Natural killer cell treated with Interleukin-12 subunit alpha and Interleukin-12 subunit beta and Interleukin-15 and Interleukin-18, amount 100 ng/mL, for 72 hours (primary cell): Measurements from ENCODE around the gene RMI2. TPM values are rescaled to one million over a fixed set of nuclear protein-coding genes. Genes with fewer than 3 reads are reported as not detected.

ENCODE experiments used
- ATAC-seq, 2 donors: fragments of 150-1000 bp; cut with Tn5 transposase in 1 of 2; sonication (Bioruptor Pico), chemical (Tn5 transposase) in 1 of 2; 2 replicates each; pipeline ENCODE4 v1.10.0; 2021
- DNase-seq: peaks from one replicate; pipeline ENCODE4 v3.0.0; 2022; ENCODE audit warnings: low spot score
- H3K27ac Mint-ChIP-seq, 2 donors: 1 replicate in 1 of 2; 2 replicates in 1 of 2; pipeline ENCODE4 v1.8.0; 2022; ENCODE audit warnings: mixed read lengths in 2 of 2, mild to moderate bottlenecking in 1 of 2, moderate library complexity in 1 of 2
- H3K27me3 Mint-ChIP-seq, 2 donors: 1 replicate in 1 of 2; 2 replicates in 1 of 2; pipeline ENCODE4 v1.8.0; 2022; ENCODE audit warnings: mixed read lengths in 2 of 2
- H3K36me3 Mint-ChIP-seq: one replicate; pipeline ENCODE4 v1.8.0; 2022; ENCODE audit warnings: mixed read lengths
- H3K4me1 Mint-ChIP-seq, 2 donors: 1 replicate in 1 of 2; 2 replicates in 1 of 2; pipeline ENCODE4 v1.8.0; 2022; ENCODE audit warnings: low read depth in 2 of 2, mixed read lengths in 2 of 2, mild to moderate bottlenecking in 1 of 2
- H3K4me3 Mint-ChIP-seq: one replicate; pipeline ENCODE4 v1.8.0; 2022; ENCODE audit warnings: mixed read lengths
- H3K9me3 Mint-ChIP-seq: 2 replicates; pipeline ENCODE4 v1.8.0; 2022; ENCODE audit warnings: mixed read lengths
- total RNA-seq, 2 donors: library from RNA; stranded (reverse); gene quantifications; one replicate each; pipeline ENCODE4 v1.2.3, GENCODE V29; 2022

The RMI2 gene
- total RNA-seq, 2 donors from 2014 or later, result 11.6 to 15.2 TPM

GRCh38 chr16:11328172-11329070, 16.8 kb upstream of the RMI2 start:
- Mint-ChIP-seq H3K4me1 (peaks cover 54 to 59% of the 10 kb centered on the region in 2 donors), H3K4me3 (peak overlapping the region; percentile 95), H3K36me3 (peaks cover 10% of the 10 kb centered on the region), H3K27me3 (peaks cover 8 to 18% of the 10 kb centered on the region in 2 donors), H3K27ac (peak overlapping the region; percentile 98 to 99), H3K9me3 (no peaks in the 10 kb centered on the region)
- DNase-seq (peak; percentile 84), ATAC-seq (peak; percentile 81 to 85)

GRCh38 chr16:11329071-11329491, 16.2 kb upstream of the RMI2 start:
- Mint-ChIP-seq H3K4me1 (peaks cover 54 to 55% of the 10 kb centered on the region in 2 donors), H3K36me3 (peaks cover 10% of the 10 kb centered on the region), H3K9me3 (no peaks in the 10 kb centered on the region), H3K4me3 (peak overlapping the region; percentile 95), H3K27ac (peak overlapping the region; percentile 98 to 99), H3K27me3 (peaks cover 8 to 23% of the 10 kb centered on the region in 2 donors)
- DNase-seq (no peak), ATAC-seq (no peak)

DNA sequence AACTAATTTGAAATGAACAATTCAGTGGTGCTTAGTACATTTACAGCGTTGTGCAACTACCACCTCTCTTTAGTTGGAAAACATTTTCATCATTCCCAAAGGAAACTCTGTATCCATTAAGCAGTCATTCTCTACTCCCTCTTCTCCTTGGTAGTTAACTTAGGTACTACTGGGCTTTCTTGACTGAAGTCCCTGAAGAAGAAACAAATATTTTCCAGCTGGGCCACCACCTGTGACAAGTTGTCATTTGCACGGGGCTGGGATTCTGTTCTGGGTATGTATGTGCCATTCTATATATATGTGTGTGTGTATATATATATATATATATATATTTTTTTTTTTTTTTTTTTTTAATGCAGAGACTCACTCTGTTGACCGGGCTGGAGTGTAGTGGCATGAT, 15.4 kb upstream of the RMI2 start:
- H3K27me3 Mint-ChIP-seq, result peaks cover 8 to 21% of the 10 kb centered on the region in 2 donors
- no peaks in the 10 kb centered on the region for H3K9me3 Mint-ChIP-seq
- DNase-seq (no peak), ATAC-seq (no peak)
- peaks cover 10% of the 10 kb centered on the region for H3K36me3 Mint-ChIP-seq
- H3K4me3 Mint-ChIP-seq, result no peak overlapping the region
- peak overlapping the region; percentile 10 to 99 for H3K27ac Mint-ChIP-seq
- peaks cover 49 to 50% of the 10 kb centered on the region in 2 donors for H3K4me1 Mint-ChIP-seq

DNA sequence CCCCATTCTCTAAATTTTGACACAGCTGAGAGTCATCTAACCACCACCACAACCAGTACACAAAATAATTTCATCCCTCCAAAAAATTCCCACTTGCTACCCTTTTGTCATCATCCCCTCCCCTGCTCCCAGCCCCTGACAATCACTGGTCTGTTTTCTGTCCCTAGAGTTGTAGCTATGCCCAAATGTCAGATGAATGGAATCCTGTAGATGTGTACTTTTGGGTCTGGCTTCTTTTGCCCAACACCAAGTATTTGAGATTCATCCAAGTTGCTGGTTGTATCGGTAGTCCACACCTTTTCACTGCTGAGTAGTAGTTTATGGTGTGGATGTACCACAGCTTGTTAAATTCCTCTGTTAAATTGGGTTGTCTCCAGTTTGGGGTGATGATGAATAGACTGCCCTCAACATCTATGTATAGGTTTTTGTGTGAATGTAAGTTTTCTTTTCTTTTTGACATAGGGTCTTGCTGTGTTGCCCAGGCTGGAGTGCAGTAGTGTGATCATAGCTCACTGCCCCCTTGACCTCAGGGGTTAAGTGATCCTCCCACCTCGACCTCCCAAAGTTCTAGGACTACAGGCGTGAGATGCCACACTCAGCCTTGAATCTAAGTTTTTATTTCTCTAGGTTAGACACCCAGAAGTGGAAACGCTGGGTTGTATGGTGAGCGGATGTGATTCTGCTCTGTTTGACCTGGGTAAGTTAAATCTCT, 14.6 kb upstream of the RMI2 start:
- Mint-ChIP-seq H3K27ac (peak overlapping the region; percentile 10 to 77), H3K4me3 (no peak overlapping the region)

DNA sequence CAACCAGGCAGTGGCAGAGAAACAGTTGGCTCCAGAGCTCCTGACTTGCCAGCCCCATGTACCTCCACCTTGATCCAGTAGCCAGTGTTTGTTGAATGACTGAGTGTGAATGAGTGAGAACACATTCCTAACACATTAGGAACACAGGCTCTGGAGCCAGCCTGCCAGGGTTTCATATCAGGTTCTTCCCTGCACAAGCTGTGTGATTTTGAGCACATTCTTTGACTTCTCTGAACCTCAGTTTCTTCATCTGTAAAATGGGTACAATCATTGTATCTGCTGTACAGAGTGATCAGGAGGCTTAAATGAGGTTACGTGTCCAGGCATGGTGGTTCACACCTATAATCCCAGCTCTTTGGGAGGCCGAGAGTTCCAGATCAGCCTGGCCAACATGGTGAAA, 13.3 kb upstream of the RMI2 start:
- Mint-ChIP-seq H3K27ac (peak overlapping the region in 1 of 2 donors; percentile 77), H3K9me3 (no peaks in the 10 kb centered on the region), H3K27me3 (peaks cover 8 to 19% of the 10 kb centered on the region in 2 donors), H3K36me3 (peaks cover 6% of the 10 kb centered on the region), H3K4me3 (no peak overlapping the region), H3K4me1 (peaks cover 32 to 33% of the 10 kb centered on the region in 2 donors)
- no peak for ATAC-seq
- DNase-seq, result no peak

More for the DNA sequence above, 14.6 kb upstream of the RMI2 start:
- H3K4me1 Mint-ChIP-seq, result peaks cover 41 to 42% of the 10 kb centered on the region in 2 donors
- no peaks in the 10 kb centered on the region for H3K9me3 Mint-ChIP-seq
- ATAC-seq (no peak), DNase-seq (no peak)
- H3K27me3 Mint-ChIP-seq, result peaks cover 8 to 21% of the 10 kb centered on the region in 2 donors
- H3K36me3 Mint-ChIP-seq, result peaks cover 10% of the 10 kb centered on the region

DNA sequence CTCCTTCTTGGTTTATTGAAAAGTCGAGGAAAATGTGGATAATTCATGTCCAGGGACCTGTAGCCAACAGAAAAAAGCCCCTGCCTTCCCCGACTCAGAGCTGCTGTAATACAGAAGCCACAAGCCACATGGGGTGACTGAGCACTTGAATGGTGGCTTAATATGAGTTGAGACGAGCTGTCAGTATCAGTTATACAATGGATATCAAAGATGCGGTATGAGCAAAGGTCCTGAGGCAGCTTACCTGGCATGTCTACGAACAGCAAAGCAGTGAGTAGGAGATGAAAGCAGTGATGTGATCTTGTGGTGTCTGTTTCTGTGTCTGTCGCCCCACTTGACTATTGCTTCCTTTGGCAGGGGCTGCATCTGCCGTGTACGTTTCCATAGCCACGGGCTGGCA, 12.2 kb upstream of the RMI2 start:
- no peak for DNase-seq
- H3K27me3 Mint-ChIP-seq, result peaks cover 8 to 21% of the 10 kb centered on the region in 2 donors
- no peak for ATAC-seq
- peaks cover 4% of the 10 kb centered on the region for H3K36me3 Mint-ChIP-seq
- H3K27ac Mint-ChIP-seq, result no peak overlapping the region
- no peaks in the 10 kb centered on the region for H3K9me3 Mint-ChIP-seq
- peaks cover 22 to 23% of the 10 kb centered on the region in 2 donors for H3K4me1 Mint-ChIP-seq
- H3K4me3 Mint-ChIP-seq, result no peak overlapping the region

- ATAC-seq (no peak), DNase-seq (no peak)
- Mint-ChIP-seq H3K27ac (peak overlapping the region in 1 of 2 donors; percentile 61), H3K4me3 (no peak overlapping the region), H3K9me3 (no peaks in the 10 kb centered on the region), H3K27me3 (peaks cover 8 to 21% of the 10 kb centered on the region in 2 donors), H3K4me1 (peaks cover 15 to 16% of the 10 kb centered on the region in 2 donors), H3K36me3 (no peaks in the 10 kb centered on the region)
Measured at GRCh38 chr16:11333702-11334101, 11.6 kb upstream of the RMI2 start.

GRCh38 chr16:11334831-11335404, 10.3 kb upstream of the RMI2 start:
- no peak overlapping the region for H3K27ac Mint-ChIP-seq
- H3K36me3 Mint-ChIP-seq, result no peaks in the 10 kb centered on the region
- no peaks in the 10 kb centered on the region for H3K9me3 Mint-ChIP-seq
- no peak overlapping the region for H3K4me3 Mint-ChIP-seq
- H3K4me1 Mint-ChIP-seq, result peaks cover 8 to 9% of the 10 kb centered on the region in 2 donors
- DNase-seq, result no peak
- peaks cover 8 to 21% of the 10 kb centered on the region in 2 donors for H3K27me3 Mint-ChIP-seq
- no peak for ATAC-seq

DNA sequence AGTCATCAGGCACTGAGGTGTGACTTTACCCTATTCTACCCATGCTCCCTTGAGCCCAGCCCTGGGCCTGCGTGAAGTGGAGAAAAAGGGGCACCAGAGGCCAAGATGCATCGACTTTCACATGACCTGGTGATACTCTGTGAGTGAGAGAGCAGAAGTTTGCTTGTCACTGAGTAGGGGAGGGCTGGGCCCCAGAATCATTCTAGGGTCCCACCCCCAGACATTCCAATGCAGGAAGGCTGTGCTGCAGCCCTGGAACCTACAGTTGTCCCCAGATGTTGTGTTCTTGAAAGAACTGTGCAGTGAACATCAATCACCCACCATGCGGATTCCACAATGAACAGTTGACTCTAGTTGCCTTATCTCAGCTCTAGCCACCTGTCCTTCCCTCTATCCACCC, 6.2 kb upstream of the RMI2 start:
- H3K9me3 Mint-ChIP-seq, result no peaks in the 10 kb centered on the region
- H3K4me1 Mint-ChIP-seq, result peaks cover 0 to 5% of the 10 kb centered on the region in 2 donors
- no peak overlapping the region for H3K4me3 Mint-ChIP-seq
- ATAC-seq (peak in 1 of 2 donors; percentile 27), DNase-seq (no peak)
- no peak overlapping the region for H3K27ac Mint-ChIP-seq
- H3K36me3 Mint-ChIP-seq, result no peaks in the 10 kb centered on the region
- peaks cover 0 to 2% of the 10 kb centered on the region in 2 donors for H3K27me3 Mint-ChIP-seq

DNA sequence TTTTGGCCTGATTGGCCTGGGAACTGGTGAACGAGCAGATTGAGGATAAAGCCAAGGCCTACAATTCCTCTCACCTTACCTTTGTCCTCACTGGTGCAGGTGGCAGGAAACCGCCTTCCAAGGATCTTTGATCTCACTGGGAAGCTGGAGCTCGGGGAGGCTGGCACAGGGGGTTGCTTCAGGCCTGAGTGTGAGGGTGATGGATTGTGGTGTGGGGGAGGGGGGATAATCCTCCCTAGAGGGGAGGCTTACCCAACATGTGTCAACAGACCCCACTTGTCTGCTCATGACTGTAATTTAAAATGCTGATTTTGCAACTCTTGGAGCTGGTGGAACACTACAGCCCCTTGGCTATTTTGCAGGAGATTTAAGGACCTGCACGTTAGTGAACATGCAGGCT, 4.5 kb upstream of the RMI2 start:
- H3K4me3 Mint-ChIP-seq, result no peak overlapping the region
- H3K36me3 Mint-ChIP-seq, result no peaks in the 10 kb centered on the region
- peaks cover 5 to 12% of the 10 kb centered on the region in 2 donors for H3K4me1 Mint-ChIP-seq
- DNase-seq (no peak), ATAC-seq (no peak)
- peaks cover 0 to 2% of the 10 kb centered on the region in 2 donors for H3K27me3 Mint-ChIP-seq
- H3K27ac Mint-ChIP-seq, result peak overlapping the region in 1 of 2 donors; percentile 41
- no peaks in the 10 kb centered on the region for H3K9me3 Mint-ChIP-seq

DNA sequence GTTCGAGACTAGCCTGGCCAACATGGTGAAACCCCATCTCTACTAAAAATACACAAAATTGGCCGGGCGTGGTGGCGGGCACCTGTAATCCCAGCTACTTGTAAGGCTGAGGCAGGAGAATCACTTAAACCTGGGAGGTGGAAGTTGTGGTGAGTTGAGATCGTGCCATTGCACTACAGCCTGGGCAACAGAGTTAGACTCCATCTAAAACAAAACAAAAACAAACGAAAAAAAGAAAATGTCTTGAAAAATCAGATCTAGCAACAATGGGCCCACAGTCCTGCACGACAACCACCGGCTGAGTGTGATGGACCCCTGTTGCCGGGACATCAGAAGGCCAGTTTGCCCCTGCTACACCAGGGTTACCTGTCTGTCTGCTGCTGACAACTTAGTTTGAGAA, 3.9 kb upstream of the RMI2 start:
- Mint-ChIP-seq H3K4me3 (no peak overlapping the region), H3K27ac (peak overlapping the region in 1 of 2 donors; percentile 34), H3K9me3 (no peaks in the 10 kb centered on the region), H3K4me1 (peaks cover 8 to 18% of the 10 kb centered on the region in 2 donors), H3K36me3 (no peaks in the 10 kb centered on the region), H3K27me3 (peaks cover 0 to 2% of the 10 kb centered on the region in 2 donors)
- ATAC-seq (no peak), DNase-seq (no peak)

DNA sequence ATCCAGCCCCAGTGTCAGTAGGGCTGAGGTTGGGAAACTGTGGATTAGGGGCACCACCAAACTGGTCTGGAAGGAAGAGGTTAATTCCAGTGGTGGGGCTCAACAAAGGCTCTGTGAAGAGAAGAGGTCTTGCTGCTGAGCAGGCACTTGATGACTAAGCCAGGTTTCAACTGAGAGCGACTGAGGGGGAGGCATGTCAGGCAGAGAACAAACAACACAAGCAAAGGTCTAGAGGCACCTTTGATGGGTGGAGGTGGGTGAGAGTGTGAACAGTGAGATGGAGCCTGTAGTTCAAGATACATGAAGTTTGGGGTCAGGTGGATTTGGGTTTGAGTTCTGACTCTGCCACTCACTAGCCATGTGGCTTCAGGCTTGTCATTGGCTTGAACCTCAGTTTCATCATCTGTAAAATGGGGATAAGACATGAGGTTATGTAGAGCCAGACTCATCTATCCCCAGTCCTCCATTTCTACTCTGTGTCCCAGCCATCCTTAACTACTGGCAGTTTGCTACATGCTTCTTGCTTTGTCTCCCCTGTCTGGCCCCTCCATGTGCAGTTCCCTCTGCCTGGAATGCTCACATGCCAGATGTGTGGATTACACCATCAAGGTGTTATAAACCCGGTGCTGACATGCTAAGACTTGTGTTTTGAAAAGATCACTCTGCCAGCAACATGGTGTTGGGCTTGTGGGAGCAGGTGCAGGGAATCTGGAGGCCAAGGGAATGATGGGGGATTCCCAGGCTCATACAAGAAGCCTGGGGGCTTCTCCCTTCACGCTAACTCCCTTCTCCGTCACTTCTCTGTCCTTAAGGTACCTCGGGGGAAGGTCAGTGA, 3.0 kb upstream of the RMI2 start:
- no peak for ATAC-seq

More for the DNA sequence above, 3.0 kb upstream of the RMI2 start:
- Mint-ChIP-seq H3K9me3 (no peaks in the 10 kb centered on the region), H3K27me3 (peaks cover 0 to 2% of the 10 kb centered on the region in 2 donors), H3K27ac (peak overlapping the region in 1 of 2 donors; percentile 41), H3K4me1 (peaks cover 13 to 24% of the 10 kb centered on the region in 2 donors), H3K4me3 (peak overlapping the region; percentile 16), H3K36me3 (no peaks in the 10 kb centered on the region)
- no peak for DNase-seq
